Thoracic aorta (tissue), 2 donors: Measurements from ENCODE around the gene ALCAM. TPM values are rescaled to one million over a fixed set of nuclear protein-coding genes. Genes with fewer than 3 reads are reported as not detected.

Experiments
- ATAC-seq: fragments of 150-250 bp; one replicate; pipeline ENCODE4 v1.8.0; 2017; ENCODE audit warnings: low read depth; ENCODE audit not compliant: insufficient number of reproducible peaks, low FRiP score
- DNase-seq: peaks from one replicate; pipeline ENCODE4 v3.0.0-alpha.2; 2020; ENCODE audit warnings: low spot score
- H3K27ac ChIP-seq, 2 donors: fragments of 200-600 bp; sonication (generic); 1 replicate in 1 of 2; 2 replicates in 1 of 2; pipeline ENCODE4 v1.5.1; 2016; ENCODE audit warnings: mild to moderate bottlenecking in 2 of 2, moderate library complexity in 2 of 2
- H3K27me3 ChIP-seq: fragments of 200-600 bp; sonication (generic); replicated peaks from 2 replicates; pipeline ENCODE4 v1.6.0; 2016; ENCODE audit warnings: mild to moderate bottlenecking; ENCODE audit not compliant: insufficient read depth
- H3K36me3 ChIP-seq: fragments of 200-600 bp; sonication (generic); one replicate; pipeline ENCODE4 v1.5.1; 2016
- H3K4me1 ChIP-seq, 2 donors: fragments of 200-600 bp; sonication (generic); 1 replicate in 1 of 2; 2 replicates in 1 of 2; pipeline versions ENCODE4 v1.5.1 to v1.6.0; 2016; ENCODE audit warnings: low read depth in 2 of 2, mild to moderate bottlenecking in 1 of 2; ENCODE audit not compliant: control insufficient read depth in 1 of 2
- H3K4me3 ChIP-seq: fragments of 200-600 bp; sonication (generic); 2 replicates; pipeline ENCODE4 v1.5.1; 2016; ENCODE audit warnings: mild to moderate bottlenecking
- H3K9me3 ChIP-seq: fragments of 200-600 bp; sonication (generic); 2 replicates; pipeline ENCODE4 v1.5.1; 2016
- total RNA-seq, 2 donors: library from RNA; depleted of rRNA; stranded (reverse); fragments of >200 nt; gene quantifications; one replicate each; pipeline versions ENCODE4 v1.1.0 to v1.2.3, GENCODE V29; 2016
- TF ChIP-seq, protein P1 (sequence below): fragments of 200-600 bp; sonication (generic); IDR thresholded peaks from one replicate; pipeline ENCODE4 v1.5.1; 2019; ENCODE audit warnings: antibody characterized with exemption

ALCAM gene
- total RNA-seq, 2 donors from 2014 or later, result 109 to 122 TPM

GRCh38 chr3:105430455-105430854 lies 63.7 kb downstream of the ALCAM start:
- H3K9me3 ChIP-seq, result no peaks in the 10 kb centered on the region
- no peaks in the 10 kb centered on the region for H3K4me1 ChIP-seq
- DNase-seq (no peak), ATAC-seq (no peak)
- H3K36me3 ChIP-seq, result no peaks in the 10 kb centered on the region
- TF ChIP-seq, protein P1, sequence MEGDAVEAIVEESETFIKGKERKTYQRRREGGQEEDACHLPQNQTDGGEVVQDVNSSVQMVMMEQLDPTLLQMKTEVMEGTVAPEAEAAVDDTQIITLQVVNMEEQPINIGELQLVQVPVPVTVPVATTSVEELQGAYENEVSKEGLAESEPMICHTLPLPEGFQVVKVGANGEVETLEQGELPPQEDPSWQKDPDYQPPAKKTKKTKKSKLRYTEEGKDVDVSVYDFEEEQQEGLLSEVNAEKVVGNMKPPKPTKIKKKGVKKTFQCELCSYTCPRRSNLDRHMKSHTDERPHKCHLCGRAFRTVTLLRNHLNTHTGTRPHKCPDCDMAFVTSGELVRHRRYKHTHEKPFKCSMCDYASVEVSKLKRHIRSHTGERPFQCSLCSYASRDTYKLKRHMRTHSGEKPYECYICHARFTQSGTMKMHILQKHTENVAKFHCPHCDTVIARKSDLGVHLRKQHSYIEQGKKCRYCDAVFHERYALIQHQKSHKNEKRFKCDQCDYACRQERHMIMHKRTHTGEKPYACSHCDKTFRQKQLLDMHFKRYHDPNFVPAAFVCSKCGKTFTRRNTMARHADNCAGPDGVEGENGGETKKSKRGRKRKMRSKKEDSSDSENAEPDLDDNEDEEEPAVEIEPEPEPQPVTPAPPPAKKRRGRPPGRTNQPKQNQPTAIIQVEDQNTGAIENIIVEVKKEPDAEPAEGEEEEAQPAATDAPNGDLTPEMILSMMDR, result no peak
- H3K27me3 ChIP-seq, result no peaks in the 10 kb centered on the region
- no peak overlapping the region for H3K4me3 ChIP-seq
- no peak overlapping the region for H3K27ac ChIP-seq

DNA sequence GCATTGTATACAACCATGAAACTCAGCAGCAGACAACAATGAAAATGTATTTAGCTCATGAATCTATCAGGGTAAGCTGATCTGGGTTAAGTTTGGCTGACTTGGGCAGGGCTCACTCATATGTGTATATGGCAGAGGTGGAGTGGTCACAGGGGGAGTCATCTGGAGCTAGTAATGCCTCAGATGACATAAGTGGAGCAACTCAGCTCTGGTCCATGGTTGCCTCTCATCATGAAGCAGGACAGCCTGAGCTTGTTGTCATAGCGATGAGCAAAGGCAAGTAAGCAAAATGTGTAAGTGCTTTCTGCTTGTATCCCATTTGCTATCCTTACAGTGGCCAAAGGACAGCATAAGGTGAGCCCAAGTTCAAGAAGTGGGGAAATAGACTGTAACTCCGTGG lies 64.5 kb downstream of the ALCAM start:
- TF ChIP-seq, protein P1, result no peak
- DNase-seq (no peak), ATAC-seq (no peak)
- H3K4me3 ChIP-seq, result no peak overlapping the region
- no peaks in the 10 kb centered on the region for H3K4me1 ChIP-seq
- H3K36me3 ChIP-seq, result no peaks in the 10 kb centered on the region
- no peaks in the 10 kb centered on the region for H3K9me3 ChIP-seq
- no peak overlapping the region for H3K27ac ChIP-seq
- H3K27me3 ChIP-seq, result no peaks in the 10 kb centered on the region

- no peak overlapping the region for H3K27ac ChIP-seq
- H3K36me3 ChIP-seq, result no peaks in the 10 kb centered on the region
- no peaks in the 10 kb centered on the region for H3K27me3 ChIP-seq
- ATAC-seq, result no peak
- DNase-seq, result no peak
- TF ChIP-seq, protein P1, result no peak
- H3K4me1 ChIP-seq, result no peaks in the 10 kb centered on the region
- no peaks in the 10 kb centered on the region for H3K9me3 ChIP-seq
- no peak overlapping the region for H3K4me3 ChIP-seq
These were observed 68.6 kb downstream of the ALCAM start for GRCh38 chr3:105435277-105435676.

DNA sequence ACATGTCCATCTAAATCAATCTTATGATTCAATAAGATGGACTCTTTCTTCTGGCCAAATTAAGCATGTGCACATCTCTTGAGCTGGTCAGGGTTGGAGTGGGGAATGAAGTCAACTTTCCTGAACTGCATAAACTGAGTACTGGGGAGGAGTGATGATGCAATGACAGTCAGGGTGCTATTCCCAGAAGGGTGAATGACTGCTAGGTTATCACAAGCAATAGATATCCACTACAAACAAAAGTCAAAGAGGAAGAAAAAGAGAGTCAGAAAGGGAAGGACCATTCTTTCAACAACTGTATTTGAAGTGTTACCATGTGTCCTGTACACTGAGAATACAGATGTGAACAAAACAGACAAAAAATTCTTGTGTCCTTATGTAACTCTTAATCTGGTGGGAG lies 70.0 kb downstream of the ALCAM start:
- ATAC-seq, result no peak
- H3K9me3 ChIP-seq, result no peaks in the 10 kb centered on the region
- H3K36me3 ChIP-seq, result no peaks in the 10 kb centered on the region
- H3K27ac ChIP-seq, result no peak overlapping the region
- H3K4me1 ChIP-seq, result no peaks in the 10 kb centered on the region
- TF ChIP-seq, protein P1, result no peak
- DNase-seq, result no peak
- no peaks in the 10 kb centered on the region for H3K27me3 ChIP-seq
- H3K4me3 ChIP-seq, result no peak overlapping the region

GRCh38 chr3:105440113-105440512 lies 73.4 kb downstream of the ALCAM start:
- TF ChIP-seq, protein P1, result no peak
- ATAC-seq (no peak), DNase-seq (no peak)
- H3K9me3 ChIP-seq, result no peaks in the 10 kb centered on the region
- H3K27me3 ChIP-seq, result no peaks in the 10 kb centered on the region
- H3K4me3 ChIP-seq, result no peak overlapping the region
- H3K27ac ChIP-seq, result no peak overlapping the region
- no peaks in the 10 kb centered on the region for H3K4me1 ChIP-seq
- H3K36me3 ChIP-seq, result no peaks in the 10 kb centered on the region
